NOMO-1 treated with dmso at 0.1 percent for 144 hours (cell line): ENCODE data around the gene ZDHHC12.
"Not testable (repeated sequence)": the region's sequence is repeated elsewhere in the genome, so short reads cannot be mapped to it uniquely, and the experiment has no call there.

ENCODE experiments used
- DNase-seq: peaks from one replicate; lab custom pipeline; 2025; ENCODE audit not compliant: unreplicated experiment; lab: John Stamatoyannopoulos, UW

The ZDHHC12 gene

GRCh38 chr9:128712451-128713410 lies 11.2 kb downstream of the ZDHHC12 start:
- no peak for DNase-seq

- no peak for DNase-seq
Measured at GRCh38 chr9:128707446-128707845, 16.5 kb downstream of the ZDHHC12 start.

- DNase-seq, result no peak
Measured at GRCh38 chr9:128706671-128707381, 17.1 kb downstream of the ZDHHC12 start.

GRCh38 chr9:128706045-128706444 lies 17.9 kb downstream of the ZDHHC12 start:
- DNase-seq, result no peak

- DNase-seq, result no peak
Measured at GRCh38 chr9:128705051-128705965, 18.6 kb downstream of the ZDHHC12 start.

GRCh38 chr9:128704356-128704670 lies 19.6 kb downstream of the ZDHHC12 start:
- DNase-seq, result no peak

- DNase-seq, result no peak
Measured at GRCh38 chr9:128703616-128704355, 20.1 kb downstream of the ZDHHC12 start.

- no peak for DNase-seq
Measured at GRCh38 chr9:128702949-128703615, 20.8 kb downstream of the ZDHHC12 start.

GRCh38 chr9:128702445-128702948 lies 21.4 kb downstream of the ZDHHC12 start, which contains the start of gene PKN3:
TSS of gene PKN3 (plus strand) at chr9:128702503. CDS start at chr9:128702916, 413 bp downstream.
- peak; percentile 75 for DNase-seq

- no peak for DNase-seq
Measured at GRCh38 chr9:128701227-128701854, 22.6 kb downstream of the ZDHHC12 start.

GRCh38 chr9:128699096-128699795 lies 24.7 kb downstream of the ZDHHC12 start:
- DNase-seq, result not testable (repeated sequence)

GRCh38 chr9:128696923-128697707 lies 26.8 kb downstream of the ZDHHC12 start:
- DNase-seq, result no peak

GRCh38 chr9:128694344-128694743 lies 29.6 kb downstream of the ZDHHC12 start:
- no peak for DNase-seq

- DNase-seq, result not testable (repeated sequence)
Measured at GRCh38 chr9:128693738-128694137, 30.2 kb downstream of the ZDHHC12 start.

- no peak for DNase-seq
Measured at GRCh38 chr9:128690684-128691034, 33.3 kb downstream of the ZDHHC12 start.

- no peak for DNase-seq
Measured at GRCh38 chr9:128689820-128690683, 33.9 kb downstream of the ZDHHC12 start.

GRCh38 chr9:128689293-128689774 lies 34.6 kb downstream of the ZDHHC12 start:
- DNase-seq, result peak; percentile 9
